ENCODE results near the gene POLR2L. TPM values are rescaled to one million over a fixed set of nuclear protein-coding genes. Genes with fewer than 3 reads are reported as not detected.

POLR2L gene
- total RNA-seq, 1 donor from 2014 or later: 106 TPM

DNA sequence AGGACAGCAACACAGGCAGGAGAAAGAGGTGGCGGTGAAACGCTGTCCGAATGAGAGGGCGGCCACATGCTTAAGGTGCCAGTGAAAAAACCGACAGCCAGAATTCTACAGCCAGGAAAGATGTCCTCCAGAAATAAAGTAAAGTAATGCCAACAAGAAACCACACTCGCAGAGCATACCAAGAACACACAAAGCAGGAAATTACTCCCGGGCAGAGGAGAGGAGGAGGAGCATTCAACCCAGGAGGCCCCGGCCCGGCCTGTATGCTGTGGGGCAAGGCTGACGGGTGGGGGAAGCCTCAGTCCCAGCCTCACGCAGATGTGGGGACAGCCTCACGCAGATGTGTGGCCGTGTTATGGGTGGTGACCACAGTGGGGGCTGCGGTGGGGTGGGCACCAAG is 40.3 kb upstream of the POLR2L start:
- TF ChIP-seq, protein P1, sequence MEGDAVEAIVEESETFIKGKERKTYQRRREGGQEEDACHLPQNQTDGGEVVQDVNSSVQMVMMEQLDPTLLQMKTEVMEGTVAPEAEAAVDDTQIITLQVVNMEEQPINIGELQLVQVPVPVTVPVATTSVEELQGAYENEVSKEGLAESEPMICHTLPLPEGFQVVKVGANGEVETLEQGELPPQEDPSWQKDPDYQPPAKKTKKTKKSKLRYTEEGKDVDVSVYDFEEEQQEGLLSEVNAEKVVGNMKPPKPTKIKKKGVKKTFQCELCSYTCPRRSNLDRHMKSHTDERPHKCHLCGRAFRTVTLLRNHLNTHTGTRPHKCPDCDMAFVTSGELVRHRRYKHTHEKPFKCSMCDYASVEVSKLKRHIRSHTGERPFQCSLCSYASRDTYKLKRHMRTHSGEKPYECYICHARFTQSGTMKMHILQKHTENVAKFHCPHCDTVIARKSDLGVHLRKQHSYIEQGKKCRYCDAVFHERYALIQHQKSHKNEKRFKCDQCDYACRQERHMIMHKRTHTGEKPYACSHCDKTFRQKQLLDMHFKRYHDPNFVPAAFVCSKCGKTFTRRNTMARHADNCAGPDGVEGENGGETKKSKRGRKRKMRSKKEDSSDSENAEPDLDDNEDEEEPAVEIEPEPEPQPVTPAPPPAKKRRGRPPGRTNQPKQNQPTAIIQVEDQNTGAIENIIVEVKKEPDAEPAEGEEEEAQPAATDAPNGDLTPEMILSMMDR (conservative IDR thresholded peaks at IDR 0.05): no peak
- no peak overlapping the region for H3K4me3 Mint-ChIP-seq

DNA sequence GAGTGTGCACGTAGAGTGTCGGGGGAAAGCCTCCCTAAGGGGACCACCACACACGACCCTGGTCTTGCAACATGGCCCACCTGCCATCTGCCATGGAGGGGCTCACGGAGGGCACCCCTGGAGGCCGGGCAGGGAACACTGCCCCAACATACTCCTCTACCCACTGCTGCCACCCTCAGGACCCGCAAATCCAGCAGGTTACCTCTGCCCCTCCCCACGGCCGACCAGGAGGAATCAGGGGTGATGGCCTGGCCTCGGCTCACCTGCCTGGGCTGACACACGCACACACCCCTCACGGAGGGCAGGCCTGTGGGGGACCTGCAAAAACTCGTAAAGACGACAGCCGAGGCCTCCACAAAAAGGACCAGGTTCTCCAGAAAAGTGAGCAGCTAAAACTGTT is 38.1 kb upstream of the POLR2L start:
- Mint-ChIP-seq H3K27me3 (no peaks in the 10 kb centered on the region), H3K4me1 (ENCODE audit: unreplicated experiment) (no peaks in the 10 kb centered on the region), H3K27ac (no peak overlapping the region), H3K36me3 (peaks cover 3% of the 10 kb centered on the region), H3K4me3 (no peak overlapping the region), H3K9me3 (no peaks in the 10 kb centered on the region)
- no peak for DNase-seq (ENCODE audit: extremely low spot score, unreplicated experiment)
- TF ChIP-seq, protein P1 (conservative IDR thresholded peaks at IDR 0.05): no peak

More for the DNA sequence above, 40.3 kb upstream of the POLR2L start:
- H3K27ac Mint-ChIP-seq: no peak overlapping the region
- no peaks in the 10 kb centered on the region for H3K4me1 Mint-ChIP-seq (ENCODE audit: unreplicated experiment)
- DNase-seq (ENCODE audit: extremely low spot score, unreplicated experiment): no peak
- H3K36me3 Mint-ChIP-seq: peaks cover 3% of the 10 kb centered on the region
- no peaks in the 10 kb centered on the region for H3K27me3 Mint-ChIP-seq
- H3K9me3 Mint-ChIP-seq: no peaks in the 10 kb centered on the region

DNA sequence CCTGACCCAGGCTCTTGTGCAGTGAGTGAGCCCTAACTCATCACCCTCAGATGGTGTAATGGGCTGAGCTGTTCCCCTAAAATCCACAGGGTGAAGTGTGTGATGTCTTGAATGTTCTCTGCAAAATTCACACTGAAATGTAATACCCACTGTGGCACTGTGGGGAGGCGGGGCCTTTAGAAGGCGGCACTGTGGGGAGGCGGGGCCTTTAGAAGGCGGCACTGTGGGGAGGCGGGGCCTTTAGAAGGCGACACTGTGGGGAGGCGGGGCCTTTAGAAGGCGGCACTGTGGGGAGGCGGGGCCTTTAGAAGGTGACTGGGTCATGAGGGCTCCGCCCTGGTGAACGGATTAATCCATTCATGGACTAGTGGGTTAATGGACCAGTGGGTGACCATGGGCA is 35.2 kb upstream of the POLR2L start:
- no peak for DNase-seq (ENCODE audit: extremely low spot score, unreplicated experiment)
- H3K27ac Mint-ChIP-seq: no peak overlapping the region
- H3K27me3 Mint-ChIP-seq: no peaks in the 10 kb centered on the region
- peaks cover 7% of the 10 kb centered on the region for H3K4me1 Mint-ChIP-seq (ENCODE audit: unreplicated experiment)
- TF ChIP-seq, protein P1 (conservative IDR thresholded peaks at IDR 0.05): no peak
- H3K9me3 Mint-ChIP-seq: no peaks in the 10 kb centered on the region
- H3K4me3 Mint-ChIP-seq: no peak overlapping the region
- peaks cover 7% of the 10 kb centered on the region for H3K36me3 Mint-ChIP-seq

DNA sequence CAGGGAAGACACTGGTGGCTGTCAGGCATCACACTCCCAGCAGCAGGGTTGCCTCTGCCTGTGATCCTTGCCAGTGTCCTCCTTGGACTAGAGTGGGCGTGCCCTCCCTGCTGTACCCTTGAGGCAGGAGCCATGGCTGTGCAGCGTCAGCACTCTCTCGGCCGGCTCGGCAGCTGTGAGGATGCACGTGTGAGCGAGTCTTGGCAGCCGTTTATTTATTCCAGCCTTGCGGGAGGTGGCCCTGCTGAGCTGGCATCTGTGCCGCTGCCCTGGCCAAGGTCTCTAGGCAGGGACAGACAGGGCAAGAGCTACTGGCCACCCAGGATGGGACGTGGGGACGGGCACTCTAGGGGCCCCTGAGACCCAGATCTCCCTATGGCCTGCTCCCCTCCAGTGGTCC is 34.2 kb upstream of the POLR2L start:
- no peaks in the 10 kb centered on the region for H3K27me3 Mint-ChIP-seq
- no peak overlapping the region for H3K27ac Mint-ChIP-seq
- H3K4me1 Mint-ChIP-seq (ENCODE audit: unreplicated experiment): peaks cover 7% of the 10 kb centered on the region
- H3K36me3 Mint-ChIP-seq: peaks cover 4% of the 10 kb centered on the region
- TF ChIP-seq, protein P1 (conservative IDR thresholded peaks at IDR 0.05): no peak
- H3K9me3 Mint-ChIP-seq: no peaks in the 10 kb centered on the region
- DNase-seq (ENCODE audit: extremely low spot score, unreplicated experiment): no peak
- no peak overlapping the region for H3K4me3 Mint-ChIP-seq

DNA sequence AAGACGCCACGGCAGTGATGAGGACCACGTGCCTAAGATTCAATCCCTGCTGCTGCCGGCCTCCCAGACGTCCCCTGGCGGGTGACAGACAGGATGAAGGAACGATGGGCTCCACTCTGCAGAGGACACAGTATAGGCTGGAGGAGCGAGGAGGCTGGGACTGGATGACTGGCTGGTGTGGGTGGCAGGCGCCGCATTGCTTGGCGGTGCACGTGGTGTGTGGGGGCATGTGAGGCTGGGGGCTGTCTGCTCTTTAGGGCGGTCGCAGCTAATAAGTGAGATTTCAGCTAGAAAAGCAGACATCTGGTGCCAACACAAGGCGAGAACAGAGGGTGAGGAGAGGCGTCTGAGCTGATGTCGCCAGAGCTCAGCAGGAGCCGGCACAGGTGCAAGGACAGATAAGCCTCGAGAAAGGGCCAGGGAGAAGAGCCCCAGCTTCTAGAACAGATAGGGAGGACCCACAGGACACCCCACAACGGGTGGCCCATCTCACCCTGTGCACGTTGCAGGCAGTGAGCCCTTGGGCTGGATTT is 33.5 kb upstream of the POLR2L start:
- no peak for DNase-seq (ENCODE audit: extremely low spot score, unreplicated experiment)
- Mint-ChIP-seq H3K27ac (no peak overlapping the region), H3K36me3 (peaks cover 4% of the 10 kb centered on the region), H3K27me3 (no peaks in the 10 kb centered on the region), H3K4me1 (ENCODE audit: unreplicated experiment) (peaks cover 7% of the 10 kb centered on the region), H3K9me3 (no peaks in the 10 kb centered on the region), H3K4me3 (no peak overlapping the region)
- TF ChIP-seq, protein P1 (conservative IDR thresholded peaks at IDR 0.05): no peak

DNA sequence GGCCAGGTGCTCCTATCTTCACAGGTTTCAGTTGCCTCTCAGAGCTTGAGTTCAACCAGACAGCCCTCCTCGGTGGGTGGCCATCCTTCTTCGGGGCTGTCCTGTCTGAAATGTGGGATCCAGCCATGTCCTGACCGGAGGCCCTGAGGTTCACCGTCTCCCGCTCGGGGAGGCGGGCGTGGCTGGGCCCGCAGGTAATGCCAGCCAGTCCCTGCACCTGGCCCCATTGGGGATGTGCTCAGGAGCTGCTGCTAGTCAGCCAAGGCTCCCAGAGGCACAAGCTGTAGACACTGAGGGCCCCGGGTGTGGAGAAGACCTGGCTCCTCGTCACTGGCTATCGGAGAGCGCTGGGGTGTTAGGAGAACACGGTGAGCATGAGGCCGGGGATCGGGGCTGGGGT is 32.9 kb upstream of the POLR2L start:
- H3K4me3 Mint-ChIP-seq: no peak overlapping the region
- TF ChIP-seq, protein P1 (conservative IDR thresholded peaks at IDR 0.05): no peak
- no peak overlapping the region for H3K27ac Mint-ChIP-seq
- no peak for DNase-seq (ENCODE audit: extremely low spot score, unreplicated experiment)
- H3K36me3 Mint-ChIP-seq: peaks cover 4% of the 10 kb centered on the region
- H3K27me3 Mint-ChIP-seq: no peaks in the 10 kb centered on the region
- no peaks in the 10 kb centered on the region for H3K9me3 Mint-ChIP-seq
- peaks cover 7% of the 10 kb centered on the region for H3K4me1 Mint-ChIP-seq (ENCODE audit: unreplicated experiment)

Data from type B pancreatic cell (in vitro differentiated cells).